OCI-LY3 (cell line): ENCODE measurements around the gene RGS8.
"Not testable (repeated sequence)": the region's sequence is repeated elsewhere in the genome, so short reads cannot be mapped to it uniquely, and the experiment has no call there.

Source experiments
- H2AFZ ChIP-seq: fragments of 200-600, 300-600 bp; shearing (Covaris generic); 2 replicates; pipeline ENCODE4 v1.6.0; 2014; ENCODE audit warnings: antibody characterized with exemption, low read depth, low read length
- H3K27ac ChIP-seq: fragments of 200-600, 300-600 bp; sonication (generic); 2 replicates; pipeline ENCODE4 v1.5.1; 2014; ENCODE audit warnings: mild to moderate bottlenecking, low read length, moderate library complexity, mixed read lengths
- H3K27me3 ChIP-seq: fragments of 200-600, 300-600 bp; sonication (generic); 2 replicates; pipeline ENCODE4 v1.6.1; 2014; ENCODE audit warnings: low read depth, low read length, mixed read lengths
- H3K36me3 ChIP-seq: fragments of 200-600, 300-600 bp; sonication (generic); replicated peaks from 2 replicates; pipeline ENCODE3; 2014; ENCODE audit warnings: low read depth, low read length, mixed read lengths
- H3K4me1 ChIP-seq: fragments of 300-600, 200-600 bp; sonication (generic); 2 replicates; pipeline ENCODE4 v1.6.1; 2014; ENCODE audit warnings: low read length, mixed read lengths
- H3K4me2 ChIP-seq: fragments of 200-600, 300-600 bp; sonication (generic); 2 replicates; pipeline ENCODE4 v1.6.1; 2014; ENCODE audit warnings: low read length, mixed read lengths
- H3K4me3 ChIP-seq: fragments of 300-600, 200-600 bp; sonication (generic); 2 replicates; pipeline ENCODE4 v1.5.1; 2014; ENCODE audit warnings: antibody characterized with exemption, mild to moderate bottlenecking, low read length, moderate library complexity
- H3K79me2 ChIP-seq: fragments of 300-600, 200-600 bp; shearing (Covaris generic); 2 replicates; pipeline ENCODE4 v1.6.1; 2014; ENCODE audit warnings: mild to moderate bottlenecking, low read length, mixed read lengths
- H3K9ac ChIP-seq: fragments of 300-600, 200-600 bp; shearing (Covaris generic); 2 replicates; pipeline ENCODE4 v1.6.0; 2014; ENCODE audit warnings: mild to moderate bottlenecking, low read length, moderate library complexity
- H3K9me3 ChIP-seq: fragments of 200-600, 300-600 bp; shearing (Covaris generic); 2 replicates; pipeline ENCODE4 v1.6.1; 2014; ENCODE audit warnings: low read length, mixed read lengths; ENCODE audit not compliant: insufficient read depth
- H4K20me1 ChIP-seq: fragments of 200-600, 300-600 bp; sonication (generic); 2 replicates; pipeline ENCODE4 v1.6.1; 2016; ENCODE audit warnings: low read length, mixed read lengths; ENCODE audit not compliant: insufficient read depth
- CTCF ChIP-seq: fragments of 200-600, 300-600 bp; sonication (generic); IDR thresholded peaks from 2 replicates; pipeline ENCODE4 v1.5.1; 2014; ENCODE audit warnings: antibody characterized with exemption, low read length, low read depth
- EZH2phosphoT487 ChIP-seq: fragments of 200-600 bp; shearing (Covaris generic); IDR thresholded peaks from 2 replicates; pipeline ENCODE4 v1.6.1; 2018; ENCODE audit warnings: antibody characterized with exemption, mixed run types, low read depth

Gene RGS8

GRCh38 chr1:182702826-182703524, 18.6 kb upstream of the RGS8 start:
- no peak for TF ChIP-seq CTCF
- no peak for TF ChIP-seq EZH2phosphoT487
- no peak overlapping the region for H3K4me3 ChIP-seq
- H2AFZ ChIP-seq, result no peak overlapping the region
- H3K4me1 ChIP-seq, result no peaks in the 10 kb centered on the region
- no peak overlapping the region for H3K27ac ChIP-seq
- no peak overlapping the region for H3K4me2 ChIP-seq
- no peaks in the 10 kb centered on the region for H4K20me1 ChIP-seq
- no peaks in the 10 kb centered on the region for H3K79me2 ChIP-seq
- H3K27me3 ChIP-seq, result no peaks in the 10 kb centered on the region
- no peaks in the 10 kb centered on the region for H3K9me3 ChIP-seq
- H3K36me3 ChIP-seq, result no peaks in the 10 kb centered on the region
- H3K9ac ChIP-seq, result no peak overlapping the region

- no peak overlapping the region for H3K4me2 ChIP-seq
- no peak for TF ChIP-seq CTCF
- no peak for TF ChIP-seq EZH2phosphoT487
- no peak overlapping the region for H3K4me3 ChIP-seq
These were observed 15.9 kb upstream of the RGS8 start for GRCh38 chr1:182700351-182700709.

GRCh38 chr1:182699393-182700350, 15.3 kb upstream of the RGS8 start:
- H2AFZ ChIP-seq, result no peak overlapping the region
- H3K36me3 ChIP-seq, result no peaks in the 10 kb centered on the region
- no peak overlapping the region for H3K27ac ChIP-seq
- no peaks in the 10 kb centered on the region for H3K79me2 ChIP-seq
- H3K9ac ChIP-seq, result no peak overlapping the region
- H3K4me1 ChIP-seq, result no peaks in the 10 kb centered on the region
- H3K4me2 ChIP-seq, result no peak overlapping the region
- no peaks in the 10 kb centered on the region for H3K9me3 ChIP-seq
- no peaks in the 10 kb centered on the region for H3K27me3 ChIP-seq
- no peak overlapping the region for H3K4me3 ChIP-seq
- TF ChIP-seq EZH2phosphoT487 (no peak), CTCF (no peak)
- no peaks in the 10 kb centered on the region for H4K20me1 ChIP-seq

More at GRCh38 chr1:182700351-182700709, 15.9 kb upstream of the RGS8 start:
- Histone ChIP-seq H2AFZ (no peak overlapping the region), H3K79me2 (no peaks in the 10 kb centered on the region), H3K36me3 (no peaks in the 10 kb centered on the region), H3K4me1 (no peaks in the 10 kb centered on the region), H3K9me3 (no peaks in the 10 kb centered on the region), H3K9ac (no peak overlapping the region), H3K27me3 (no peaks in the 10 kb centered on the region), H4K20me1 (no peaks in the 10 kb centered on the region), H3K27ac (no peak overlapping the region)

- H2AFZ ChIP-seq, result no peak overlapping the region
- H3K9me3 ChIP-seq, result no peaks in the 10 kb centered on the region
- no peak for TF ChIP-seq CTCF
- H3K36me3 ChIP-seq, result no peaks in the 10 kb centered on the region
- no peaks in the 10 kb centered on the region for H3K79me2 ChIP-seq
- H4K20me1 ChIP-seq, result no peaks in the 10 kb centered on the region
- H3K9ac ChIP-seq, result no peak overlapping the region
- no peak overlapping the region for H3K27ac ChIP-seq
- H3K4me2 ChIP-seq, result no peak overlapping the region
- no peaks in the 10 kb centered on the region for H3K27me3 ChIP-seq
- no peak overlapping the region for H3K4me3 ChIP-seq
- H3K4me1 ChIP-seq, result no peaks in the 10 kb centered on the region
These were observed 14.6 kb upstream of the RGS8 start for GRCh38 chr1:182698971-182699370.

GRCh38 chr1:182693139-182693538, 8.8 kb upstream of the RGS8 start:
- not testable (repeated sequence) for H4K20me1 ChIP-seq, H3K27me3 ChIP-seq, H3K4me1 ChIP-seq, H3K9ac ChIP-seq, H3K4me3 ChIP-seq, H3K36me3 ChIP-seq, H3K4me2 ChIP-seq, H3K27ac ChIP-seq, H3K79me2 ChIP-seq, H2AFZ ChIP-seq
- peaks cover 11% of the 10 kb centered on the region for H3K9me3 ChIP-seq
